Skeletal muscle tissue (tissue), 4 donors: ENCODE results near the gene FLOT2. TPM values are rescaled to one million over a fixed set of nuclear protein-coding genes. Genes with fewer than 3 reads are reported as not detected.

ENCODE experiments used
- H3K27ac ChIP-seq: one replicate; pipeline ENCODE4 v1.7.0; 2013; ENCODE audit warnings: mild to moderate bottlenecking, low read depth, low read length, inconsistent platforms
- H3K27me3 ChIP-seq, 3 donors: one replicate each; pipeline ENCODE4 v1.7.0; 2013; ENCODE audit warnings: low read length in 3 of 3; ENCODE audit not compliant: control insufficient read depth in 3 of 3, insufficient read depth in 3 of 3
- H3K36me3 ChIP-seq, 3 donors: one replicate each; pipeline ENCODE4 v1.7.0; 2013; ENCODE audit warnings: low read length in 3 of 3; ENCODE audit not compliant: control insufficient read depth in 3 of 3, insufficient read depth in 3 of 3
- H3K4me1 ChIP-seq, 3 donors: one replicate each; pipeline ENCODE4 v1.7.0; 2013; ENCODE audit warnings: low read length in 3 of 3, mild to moderate bottlenecking in 3 of 3; ENCODE audit not compliant: control insufficient read depth in 3 of 3, insufficient read depth in 3 of 3
- H3K4me3 ChIP-seq, 3 donors: one replicate each; pipeline ENCODE4 v1.7.0; 2013; ENCODE audit warnings: low read length in 3 of 3
- H3K9ac ChIP-seq, 3 donors: one replicate each; pipeline ENCODE4 v1.7.0; 2013; ENCODE audit warnings: low read length in 3 of 3, mild to moderate bottlenecking in 3 of 3, moderate library complexity in 2 of 3, low read depth in 1 of 3
- H3K9me3 ChIP-seq, 3 donors: one replicate each; pipeline ENCODE4 v1.7.0; 2013; ENCODE audit warnings: low read length in 3 of 3; ENCODE audit not compliant: control insufficient read depth in 3 of 3
- total RNA-seq: library from RNA; depleted of rRNA; stranded (reverse); fragments of >200 nt; gene quantifications from one replicate; pipeline ENCODE4 v1.2.3, GENCODE V29; 2014
- donor health status: Osteomylitis.

The FLOT2 gene, protein sequence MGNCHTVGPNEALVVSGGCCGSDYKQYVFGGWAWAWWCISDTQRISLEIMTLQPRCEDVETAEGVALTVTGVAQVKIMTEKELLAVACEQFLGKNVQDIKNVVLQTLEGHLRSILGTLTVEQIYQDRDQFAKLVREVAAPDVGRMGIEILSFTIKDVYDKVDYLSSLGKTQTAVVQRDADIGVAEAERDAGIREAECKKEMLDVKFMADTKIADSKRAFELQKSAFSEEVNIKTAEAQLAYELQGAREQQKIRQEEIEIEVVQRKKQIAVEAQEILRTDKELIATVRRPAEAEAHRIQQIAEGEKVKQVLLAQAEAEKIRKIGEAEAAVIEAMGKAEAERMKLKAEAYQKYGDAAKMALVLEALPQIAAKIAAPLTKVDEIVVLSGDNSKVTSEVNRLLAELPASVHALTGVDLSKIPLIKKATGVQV
- 25.6 TPM for total RNA-seq

DNA sequence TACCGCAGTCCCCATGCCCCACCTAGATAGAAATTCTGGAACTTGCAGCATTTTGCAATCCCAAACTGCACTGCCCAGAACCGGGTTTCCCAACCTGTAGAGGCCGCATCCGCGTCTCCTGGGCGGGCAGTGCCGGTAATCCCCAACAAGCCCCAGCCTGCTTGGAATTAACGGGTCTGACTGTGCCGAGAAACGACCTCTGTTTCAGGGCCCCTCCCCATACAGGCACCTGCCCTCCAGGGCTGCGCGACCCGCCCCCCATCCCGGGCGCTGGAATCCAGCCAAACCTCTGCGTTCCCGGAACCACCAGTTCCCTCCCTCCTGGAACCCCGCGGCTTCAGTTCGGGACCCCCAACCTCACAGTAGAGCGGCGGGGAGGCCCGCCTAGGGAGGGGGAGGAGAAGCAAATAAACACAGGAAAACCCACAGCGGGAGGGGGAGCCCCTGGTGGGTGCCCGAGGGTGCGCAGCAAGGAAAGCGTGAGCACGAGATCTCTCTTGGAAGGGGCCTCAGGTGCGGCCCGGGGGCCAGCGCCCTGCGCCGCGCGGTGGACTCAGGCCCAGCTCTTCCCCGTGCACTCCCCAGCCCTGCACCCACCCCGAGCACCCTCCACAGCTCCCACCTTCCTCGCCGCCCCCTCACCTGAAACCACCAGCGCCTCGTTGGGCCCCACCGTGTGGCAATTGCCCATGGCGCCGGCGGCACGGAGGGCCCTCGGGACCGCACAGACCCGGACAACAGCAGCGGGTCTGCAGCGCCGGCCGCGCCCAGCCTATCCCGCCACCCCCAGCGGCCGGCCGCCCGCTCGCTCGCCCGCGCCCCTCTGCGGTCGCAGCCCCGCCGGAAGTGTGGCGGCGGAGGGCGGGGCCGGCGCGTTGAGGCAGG, at the start of gene FLOT2:
Gene FLOT2, minus strand, starts transcription at position 850 of the 885 bp plus-strand sequence. Its CDS starts 159 bp downstream, at position 691.
- H3K36me3 ChIP-seq: peaks cover 0 to 2% (median 0%) of the 10 kb centered on the region in 3 donors
- peak within 1 kb of the TSS; percentile 86 to 96 (median 93) for H3K9ac ChIP-seq
- H3K27ac ChIP-seq: peak within 1 kb of the TSS; percentile 90
- H3K4me1 ChIP-seq: peaks cover 23 to 41% (median 28%) of the 10 kb centered on the region in 3 donors
- no peaks in the 10 kb centered on the region for H3K9me3 ChIP-seq
- no peaks in the 10 kb centered on the region for H3K27me3 ChIP-seq
- H3K4me3 ChIP-seq: peak within 1 kb of the TSS; percentile 91 to 93 (median 92)

DNA sequence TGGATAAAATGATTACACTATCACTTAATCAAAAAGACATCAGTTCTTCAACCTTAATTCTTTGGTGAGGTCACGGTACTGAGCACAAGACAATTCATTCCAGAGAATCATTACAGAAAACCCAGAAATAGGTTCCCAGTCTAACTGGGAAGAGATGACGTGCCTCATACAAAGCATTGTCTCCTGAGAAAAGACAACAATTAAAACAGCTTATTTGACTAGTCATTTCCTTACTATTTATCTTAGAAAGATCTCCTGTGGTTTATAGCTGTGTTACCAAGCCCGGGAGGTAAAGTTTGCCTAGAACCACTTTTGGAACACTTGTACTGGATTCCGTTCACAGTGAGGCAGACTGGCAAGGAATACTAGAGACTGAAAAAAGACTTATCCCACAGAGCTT, 48.7 kb upstream of the FLOT2 start:
- H3K4me1 ChIP-seq: peaks cover 50 to 64% (median 52%) of the 10 kb centered on the region in 3 donors

DNA sequence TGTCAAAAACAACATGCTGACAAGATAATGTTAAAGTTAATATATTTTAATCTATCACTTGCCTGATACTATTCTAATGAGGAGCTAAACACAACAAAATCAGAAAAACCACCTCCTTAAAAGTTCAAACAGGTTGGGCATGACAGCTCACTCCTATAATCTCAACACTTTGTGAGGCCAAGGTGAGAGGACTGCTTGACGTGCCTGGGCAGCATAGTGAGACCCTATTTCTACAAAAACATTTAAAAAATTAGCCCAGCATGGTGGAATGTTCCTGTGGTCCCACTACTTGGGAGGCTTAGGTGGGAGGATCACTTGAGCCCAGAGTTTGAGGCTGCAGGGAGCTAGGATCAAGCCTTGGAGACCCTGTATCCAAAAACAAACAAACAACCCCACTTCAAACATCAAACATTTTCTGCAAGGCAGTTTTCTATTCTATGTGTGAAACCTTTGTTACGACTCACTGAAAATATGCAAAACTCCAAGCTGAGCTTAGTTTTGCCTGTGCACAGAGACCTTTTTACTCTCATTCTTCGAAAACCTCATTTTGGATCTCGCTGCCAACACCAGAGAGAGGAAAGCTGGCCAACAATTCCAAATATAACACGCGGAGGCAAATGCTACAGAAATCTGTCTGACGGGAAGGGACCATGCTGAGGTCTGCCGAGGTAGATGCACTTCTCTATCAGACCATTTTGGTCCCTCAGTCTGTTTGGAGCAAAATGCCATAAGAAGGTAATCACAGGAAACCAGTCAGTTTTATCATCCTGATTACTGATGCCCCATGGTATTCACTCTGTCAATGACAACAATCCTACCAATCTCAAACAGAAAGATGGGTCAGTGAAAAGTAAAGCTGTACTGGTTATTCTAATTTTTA, 47.6 kb upstream of the FLOT2 start:
- Histone ChIP-seq H3K9me3 (no peaks in the 10 kb centered on the region), H3K36me3 (no peaks in the 10 kb centered on the region), H3K4me3 (no peak overlapping the region), H3K4me1 (peaks cover 61 to 68% (median 63%) of the 10 kb centered on the region in 3 donors), H3K9ac (peak overlapping the region in 1 of 3 donors; percentile 19), H3K27me3 (no peaks in the 10 kb centered on the region), H3K27ac (peak overlapping the region; percentile 14)

More for the DNA sequence above, 48.7 kb upstream of the FLOT2 start:
- Histone ChIP-seq H3K9me3 (no peaks in the 10 kb centered on the region), H3K9ac (peak overlapping the region in 1 of 3 donors; percentile 51), H3K36me3 (no peaks in the 10 kb centered on the region), H3K4me3 (no peak overlapping the region), H3K27ac (peak overlapping the region; percentile 10), H3K27me3 (no peaks in the 10 kb centered on the region)

DNA sequence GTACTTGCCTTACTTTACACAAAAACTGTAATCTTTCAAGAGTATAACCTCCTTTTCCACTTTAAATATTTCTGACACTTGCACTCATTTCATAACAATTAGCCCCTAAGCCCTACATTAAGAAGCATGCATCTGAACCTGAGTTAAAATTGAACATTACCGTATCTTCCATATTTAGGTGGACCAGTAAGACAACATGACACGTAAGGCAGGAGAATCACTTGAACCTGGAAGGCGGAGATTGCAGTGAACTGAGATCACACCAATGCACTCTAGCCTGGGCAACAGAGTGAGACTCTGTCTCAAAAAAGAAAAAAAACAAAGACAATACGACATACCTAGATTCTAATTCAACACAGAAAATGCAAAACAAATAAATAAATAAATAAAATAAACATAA, 46.8 kb upstream of the FLOT2 start:
- Histone ChIP-seq H3K27me3 (no peaks in the 10 kb centered on the region), H3K4me1 (peaks cover 65 to 72% (median 68%) of the 10 kb centered on the region in 3 donors)

DNA sequence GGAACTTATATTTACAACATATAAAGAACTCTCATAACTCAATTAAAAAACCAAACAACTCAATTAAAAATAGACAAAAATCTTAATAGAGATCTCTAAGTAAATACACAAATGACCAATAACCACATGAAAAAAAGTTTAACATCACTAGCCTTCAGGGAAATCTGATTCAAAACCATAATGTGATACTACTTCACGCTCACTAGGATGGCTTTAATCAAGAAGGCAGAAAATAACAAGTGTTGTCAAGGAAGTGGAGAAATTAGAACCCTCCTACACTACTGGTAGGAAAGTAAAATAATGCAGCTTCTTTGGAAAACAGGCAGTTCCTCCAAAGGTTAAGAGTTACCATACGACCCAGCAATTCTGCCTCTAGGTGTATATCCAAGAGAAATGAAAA, 45.4 kb upstream of the FLOT2 start:
- no peaks in the 10 kb centered on the region for H3K27me3 ChIP-seq
- no peaks in the 10 kb centered on the region for H3K9me3 ChIP-seq
- H3K4me1 ChIP-seq: peaks cover 65 to 77% (median 69%) of the 10 kb centered on the region in 3 donors
- H3K4me3 ChIP-seq: no peak overlapping the region
- no peaks in the 10 kb centered on the region for H3K36me3 ChIP-seq
- H3K9ac ChIP-seq: no peak overlapping the region
- no peak overlapping the region for H3K27ac ChIP-seq

More for the DNA sequence above, 46.8 kb upstream of the FLOT2 start:
- H3K4me3 ChIP-seq: no peak overlapping the region
- H3K27ac ChIP-seq: no peak overlapping the region
- H3K36me3 ChIP-seq: no peaks in the 10 kb centered on the region
- no peak overlapping the region for H3K9ac ChIP-seq
- no peaks in the 10 kb centered on the region for H3K9me3 ChIP-seq

DNA sequence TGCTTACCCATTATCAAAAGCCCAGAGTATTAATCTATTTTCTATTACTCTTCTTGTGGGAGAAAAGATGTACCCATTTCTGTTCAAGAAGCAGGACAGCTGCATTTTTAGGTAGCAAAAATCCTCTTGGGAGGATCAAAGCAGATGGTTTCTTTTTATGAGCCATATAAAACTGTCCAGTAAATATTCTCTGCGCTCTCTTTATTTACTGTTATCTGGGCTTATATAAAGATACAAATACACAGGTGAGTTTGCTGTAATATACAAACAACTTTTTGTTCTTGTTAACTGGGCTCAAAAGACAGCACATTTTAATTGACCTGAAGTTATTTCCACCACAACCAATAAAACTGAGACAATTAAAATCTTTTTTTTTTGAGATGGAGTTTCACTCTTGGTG, 43.7 kb upstream of the FLOT2 start:
- Histone ChIP-seq H3K36me3 (no peaks in the 10 kb centered on the region), H3K27ac (no peak overlapping the region), H3K4me3 (no peak overlapping the region), H3K27me3 (no peaks in the 10 kb centered on the region), H3K9ac (no peak overlapping the region), H3K9me3 (no peaks in the 10 kb centered on the region), H3K4me1 (peaks cover 66 to 85% (median 68%) of the 10 kb centered on the region in 3 donors)

DNA sequence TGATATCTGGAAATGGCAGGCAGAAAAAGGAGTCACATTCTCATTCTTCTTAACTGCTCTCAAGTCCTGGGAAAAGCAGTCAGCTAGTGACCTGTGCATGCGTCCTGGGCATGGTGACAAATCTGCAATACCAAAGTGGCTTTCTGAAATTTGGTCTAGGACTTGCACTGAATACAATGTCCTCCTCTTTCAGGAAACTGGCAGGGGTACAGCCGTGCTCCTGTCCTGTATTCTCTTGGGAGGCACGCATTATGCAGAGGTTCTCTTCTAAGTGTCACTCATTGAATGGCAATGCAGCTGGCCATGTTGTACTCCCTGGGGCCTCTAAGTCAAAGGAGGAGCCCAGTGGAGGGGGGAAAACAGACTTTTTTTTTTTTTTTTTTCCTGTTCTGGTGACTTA, 43.1 kb upstream of the FLOT2 start:
- peaks cover 67 to 90% (median 69%) of the 10 kb centered on the region in 3 donors for H3K4me1 ChIP-seq
- H3K36me3 ChIP-seq: no peaks in the 10 kb centered on the region
- no peaks in the 10 kb centered on the region for H3K27me3 ChIP-seq
- H3K4me3 ChIP-seq: no peak overlapping the region
- no peaks in the 10 kb centered on the region for H3K9me3 ChIP-seq
- no peak overlapping the region for H3K27ac ChIP-seq
- H3K9ac ChIP-seq: no peak overlapping the region

DNA sequence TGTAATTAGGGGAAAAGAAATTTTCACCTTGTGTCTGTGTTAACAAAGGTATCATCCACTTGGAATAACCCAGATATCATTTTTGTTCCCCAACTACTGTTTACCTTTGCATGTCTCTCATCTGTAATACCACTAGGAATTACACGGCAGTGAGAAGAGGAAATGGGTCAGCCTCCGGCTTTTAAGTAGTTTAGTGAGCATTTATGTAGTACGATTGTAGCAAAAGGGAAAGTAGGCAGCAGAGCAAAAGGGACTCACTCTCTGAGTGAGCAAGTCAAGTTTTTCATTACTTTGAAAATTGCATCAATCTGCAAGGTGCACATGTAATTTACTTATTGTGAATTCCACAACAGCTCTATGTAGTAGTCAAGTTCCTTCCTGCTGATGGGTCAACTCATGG, 42.6 kb upstream of the FLOT2 start:
- H3K9ac ChIP-seq: no peak overlapping the region
- peaks cover 63 to 88% (median 65%) of the 10 kb centered on the region in 3 donors for H3K4me1 ChIP-seq
- no peaks in the 10 kb centered on the region for H3K27me3 ChIP-seq
- H3K4me3 ChIP-seq: no peak overlapping the region
- H3K36me3 ChIP-seq: peaks cover 0 to 2% (median 0%) of the 10 kb centered on the region in 3 donors
- no peaks in the 10 kb centered on the region for H3K9me3 ChIP-seq
- no peak overlapping the region for H3K27ac ChIP-seq

DNA sequence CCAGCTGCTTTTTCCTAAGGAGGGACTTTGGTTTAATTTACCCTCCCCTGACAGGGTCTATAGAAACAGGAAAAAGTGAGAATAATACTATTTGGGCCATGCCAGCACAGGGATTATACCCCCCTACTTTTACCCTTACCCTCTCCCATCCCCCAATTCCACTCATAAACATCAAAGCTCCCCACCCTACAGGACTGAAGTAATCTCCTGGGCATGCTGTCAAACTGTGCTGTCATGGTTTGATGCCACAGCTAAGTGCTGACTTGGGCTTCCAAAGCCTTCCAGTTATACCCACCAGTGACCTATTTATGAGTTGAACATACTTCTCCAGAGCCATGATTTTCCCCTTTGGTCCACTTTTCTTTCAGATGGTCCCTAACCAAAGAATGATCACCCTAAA, 41.0 kb upstream of the FLOT2 start:
- H3K4me1 ChIP-seq: peaks cover 51 to 74% (median 55%) of the 10 kb centered on the region in 3 donors

More for the DNA sequence above, 41.0 kb upstream of the FLOT2 start:
- Histone ChIP-seq H3K4me3 (peak overlapping the region in 1 of 3 donors; percentile 25), H3K27ac (peak overlapping the region; percentile 46), H3K27me3 (no peaks in the 10 kb centered on the region), H3K36me3 (peaks cover 0 to 2% (median 0%) of the 10 kb centered on the region in 3 donors), H3K9ac (no peak overlapping the region), H3K9me3 (no peaks in the 10 kb centered on the region)
